ENCODE data around the gene KCNJ13.
"Not testable (repeated sequence)": the region's sequence is repeated elsewhere in the genome, so short reads cannot be mapped to it uniquely, and the experiment has no call there.

The KCNJ13 gene

DNA sequence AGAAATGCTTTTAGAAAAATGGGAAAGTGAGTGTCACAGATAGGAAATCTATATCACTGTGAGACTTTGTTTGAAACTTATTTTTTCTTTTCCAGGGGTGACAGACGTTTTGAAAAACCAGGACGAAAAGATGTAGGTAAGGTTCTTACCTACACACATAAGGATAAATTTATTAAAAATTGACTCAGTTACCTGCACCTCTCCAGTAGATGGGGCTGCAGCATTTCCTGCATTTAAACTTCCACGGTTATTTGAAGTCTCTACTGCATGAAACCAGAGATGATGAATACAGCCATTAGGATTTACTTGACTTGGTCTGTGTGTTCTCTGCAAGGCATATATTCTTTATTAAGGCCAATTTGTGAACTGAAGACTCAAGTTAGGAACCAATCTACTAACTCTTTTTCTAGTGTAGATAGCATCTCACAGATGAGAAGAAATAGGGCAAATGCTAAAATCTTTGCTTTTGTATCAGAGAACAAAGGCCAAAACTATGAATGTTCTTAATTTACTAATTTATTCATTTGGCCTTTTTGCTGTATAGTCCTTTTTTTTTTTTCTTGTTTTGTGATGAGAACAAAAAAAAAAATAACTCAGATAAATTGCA is 15.0 kb downstream of the KCNJ13 start:
- peak; percentile 58 for DNase-seq

DNA sequence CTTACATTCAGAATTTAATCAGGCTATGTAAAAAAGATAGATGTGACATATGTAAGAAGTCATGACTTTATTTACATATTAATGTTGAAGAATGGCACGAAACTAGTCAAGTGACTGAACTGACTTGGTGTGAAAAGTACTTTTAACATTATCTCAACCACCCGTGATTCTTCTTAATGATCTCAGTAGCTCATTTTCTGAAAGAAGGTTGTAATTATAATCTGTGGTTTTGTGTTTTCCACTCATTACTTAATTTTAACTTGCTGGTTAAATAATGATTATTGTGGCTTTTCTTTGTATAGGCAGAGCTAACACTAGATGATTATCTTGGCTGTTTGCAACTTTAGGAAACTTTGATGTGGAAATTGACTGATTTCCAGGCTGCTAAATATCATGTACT is 18.5 kb downstream of the KCNJ13 start:
- no peak for DNase-seq

DNA sequence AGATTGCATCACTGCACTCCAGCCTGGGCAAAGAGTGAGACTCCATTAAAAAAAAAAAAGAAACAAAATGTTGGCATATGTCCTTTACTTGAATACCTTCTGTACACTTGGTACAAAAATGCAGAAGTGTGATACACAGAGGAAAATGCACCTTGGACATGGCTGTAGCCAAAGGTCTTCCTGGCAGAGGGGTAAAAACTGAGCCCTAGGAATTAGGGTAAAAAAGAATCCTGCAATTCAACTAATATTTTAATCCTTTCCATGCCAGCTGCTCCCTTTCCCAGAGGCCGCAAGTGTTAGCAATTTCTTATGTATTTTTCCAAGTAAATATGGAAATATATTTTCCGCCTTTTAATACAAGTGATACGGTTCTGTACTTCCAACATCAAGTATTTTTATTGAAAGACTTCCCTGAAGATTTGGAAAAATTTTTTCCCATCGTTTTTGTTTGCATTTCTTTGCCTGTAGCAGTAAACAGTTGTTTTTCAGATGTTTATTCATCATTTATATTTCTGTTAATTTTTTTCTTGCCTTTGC is 26.2 kb downstream of the KCNJ13 start:
- no peak for DNase-seq

DNA sequence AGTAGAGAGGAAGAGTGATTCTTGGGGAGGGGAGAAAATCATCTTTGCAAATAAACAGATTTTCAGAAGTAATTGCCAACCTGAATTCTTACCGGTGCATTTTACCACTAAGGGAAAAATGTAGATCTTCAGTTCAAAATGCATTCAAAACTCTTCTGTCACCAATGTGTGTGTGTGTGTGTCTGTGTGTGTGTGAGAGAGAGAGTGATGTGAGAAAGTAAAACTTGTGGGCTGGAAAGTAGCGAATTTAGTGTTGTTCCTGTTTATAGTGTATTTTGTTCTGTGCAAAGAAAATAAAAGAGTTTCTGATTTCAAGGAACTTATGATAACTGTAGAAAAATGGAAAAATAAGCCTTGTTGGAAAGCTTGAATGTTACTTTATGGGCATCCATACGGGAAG is 27.0 kb downstream of the KCNJ13 start:
- no peak for DNase-seq

DNA sequence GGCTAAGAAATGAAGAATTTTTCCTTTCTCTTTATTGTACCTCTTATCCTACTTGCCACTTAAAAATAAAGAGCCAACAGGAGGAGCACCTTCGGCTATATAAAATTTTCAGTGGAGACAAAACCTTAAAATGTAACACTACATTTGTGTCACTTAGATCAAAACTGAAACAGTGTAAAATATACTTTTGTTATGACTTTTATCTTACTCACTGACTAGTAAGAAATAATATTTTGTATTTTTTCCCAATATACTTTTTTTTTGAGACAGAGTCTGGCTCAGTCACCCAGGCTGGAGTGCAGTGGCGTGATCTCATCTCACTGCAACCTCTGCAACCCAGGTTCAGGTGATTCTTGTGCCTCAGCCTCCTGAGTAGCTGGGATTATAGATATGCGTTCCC is 28.3 kb downstream of the KCNJ13 start:
- no peak for DNase-seq

DNA sequence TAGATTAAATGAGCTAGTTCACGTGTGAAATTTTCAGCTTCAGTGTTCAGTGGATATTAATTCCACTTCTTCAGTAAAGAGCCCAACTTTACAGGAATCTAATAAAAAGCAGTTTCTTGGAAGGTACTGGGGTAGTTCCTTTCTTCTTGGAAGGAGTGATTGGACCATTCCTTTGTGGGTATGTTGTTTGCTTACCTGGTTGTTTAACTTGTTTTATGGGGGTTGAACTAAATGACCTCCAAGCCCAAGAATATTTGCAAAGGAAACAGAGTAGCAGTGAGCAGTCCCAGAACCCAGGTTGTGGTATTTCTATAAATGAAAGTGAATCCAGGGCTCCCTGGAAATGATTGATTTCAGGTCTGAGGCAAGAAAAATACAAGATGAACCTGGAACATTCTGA is 31.4 kb downstream of the KCNJ13 start:
- no peak for DNase-seq

DNA sequence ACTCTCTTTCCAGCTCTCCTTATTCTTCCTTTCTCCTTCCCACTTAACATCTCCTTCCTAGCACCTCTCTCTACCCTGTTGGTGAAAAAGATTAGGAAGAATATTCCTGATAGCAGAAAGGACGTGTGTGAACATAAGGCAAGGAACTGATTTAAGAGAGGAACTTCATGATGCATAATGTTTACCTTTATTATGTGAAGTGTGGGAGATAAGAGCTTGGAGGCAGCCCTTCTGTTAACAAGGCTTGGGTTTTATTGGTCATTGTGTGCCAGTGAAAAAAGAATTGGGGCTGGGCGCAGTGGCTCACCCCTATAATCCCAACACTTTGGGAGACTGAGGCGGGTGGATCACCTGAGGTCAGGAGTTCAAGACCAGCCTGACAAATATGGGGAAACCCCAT is 34.4 kb downstream of the KCNJ13 start:
- DNase-seq, result no peak

DNA sequence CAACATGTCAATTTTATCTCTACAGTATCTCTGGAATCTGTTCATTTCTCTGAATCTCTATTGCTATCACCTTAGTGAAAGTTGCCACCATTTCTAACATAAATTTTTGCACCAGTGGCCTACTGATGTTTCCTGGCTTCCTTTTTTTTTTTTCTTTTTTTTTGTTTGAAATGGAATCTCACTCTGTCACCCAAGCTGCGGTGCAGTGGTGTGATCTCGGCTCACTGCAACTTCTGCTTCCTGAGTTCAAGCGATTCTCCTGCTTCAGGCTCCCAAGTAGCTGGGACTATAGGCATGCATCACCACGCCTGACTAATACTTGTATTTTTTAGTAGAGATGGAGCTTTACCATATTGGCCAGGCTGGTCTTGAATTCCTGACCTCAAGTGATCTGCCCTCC is 35.1 kb downstream of the KCNJ13 start:
- DNase-seq, result no peak

DNA sequence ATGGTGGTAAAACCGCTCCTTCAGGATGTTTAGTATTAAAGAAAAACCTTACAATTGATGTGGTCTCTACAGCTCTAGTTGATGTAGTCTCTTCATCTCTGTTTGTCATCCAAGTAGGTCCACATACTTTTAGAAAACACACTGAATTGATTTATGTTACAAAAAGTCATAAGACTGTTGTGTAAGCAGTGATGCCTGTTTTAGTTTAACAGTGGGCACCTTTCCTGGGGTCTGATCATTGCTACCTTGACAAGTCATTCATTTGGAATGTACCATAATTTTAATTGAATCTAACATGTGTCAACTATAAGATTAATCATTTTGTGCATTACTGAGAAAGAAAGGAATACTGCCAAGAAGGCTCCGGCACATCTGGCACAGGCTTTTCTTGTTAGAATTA is 44.9 kb downstream of the KCNJ13 start:
- no peak for DNase-seq

DNA sequence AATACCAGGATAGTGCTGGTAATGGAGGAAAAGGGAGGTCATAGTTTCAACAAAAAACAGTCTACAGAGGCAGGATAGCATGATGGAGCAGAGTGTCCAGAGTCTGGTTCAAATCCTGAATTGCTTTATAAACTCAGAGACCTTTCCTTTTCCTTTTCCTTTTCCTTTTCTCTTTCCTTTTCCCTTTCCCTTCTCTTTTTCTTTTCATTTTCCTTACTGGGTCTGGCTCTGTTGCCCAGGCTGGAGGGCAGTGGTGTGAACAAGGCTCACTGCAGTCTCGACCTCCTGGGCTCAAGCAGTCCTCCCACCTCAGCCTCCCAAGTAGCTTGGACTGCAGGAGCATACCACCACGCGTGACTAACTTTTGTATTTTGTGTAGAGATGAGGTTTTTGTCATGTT is 47.6 kb downstream of the KCNJ13 start:
- no peak for DNase-seq

DNA sequence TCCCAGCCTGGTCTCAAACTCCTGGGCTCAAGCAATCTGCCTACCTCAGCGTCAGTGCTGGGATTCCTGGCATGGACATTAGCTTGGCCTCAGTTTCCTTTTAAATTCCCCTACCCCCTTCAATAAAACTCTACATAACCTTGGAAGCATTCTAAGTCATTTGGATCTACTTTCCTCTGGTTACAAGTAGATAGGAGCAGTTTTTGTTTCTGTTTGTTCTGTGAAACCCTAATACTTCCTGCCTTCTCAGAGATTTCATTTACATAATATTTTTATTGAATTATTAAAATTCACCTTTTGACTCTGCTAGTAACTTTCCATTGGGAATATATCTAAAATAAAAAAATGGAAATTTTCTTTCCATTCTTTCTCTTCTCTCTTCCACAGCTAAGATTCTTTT is 53.3 kb downstream of the KCNJ13 start:
- DNase-seq, result no peak

DNA sequence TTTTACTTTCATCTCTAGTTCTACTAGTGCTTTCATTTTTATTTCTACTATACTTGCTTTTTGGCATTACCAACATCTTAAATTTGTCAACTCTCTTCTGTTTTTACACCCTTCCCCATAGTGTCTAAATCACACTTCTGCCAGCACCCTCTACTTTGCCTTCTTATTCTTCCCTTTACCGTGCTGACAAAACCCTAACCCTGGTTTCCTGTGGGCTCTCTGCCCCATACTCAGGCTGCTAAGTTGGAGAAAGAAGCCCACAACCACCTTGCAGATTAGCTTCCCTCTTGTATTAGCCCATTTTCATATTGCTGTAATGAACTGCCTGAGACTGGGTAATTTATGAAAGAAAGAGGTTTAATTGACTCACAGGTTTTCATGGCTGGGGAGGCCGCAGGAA is 54.5 kb downstream of the KCNJ13 start:
- no peak for DNase-seq

DNA sequence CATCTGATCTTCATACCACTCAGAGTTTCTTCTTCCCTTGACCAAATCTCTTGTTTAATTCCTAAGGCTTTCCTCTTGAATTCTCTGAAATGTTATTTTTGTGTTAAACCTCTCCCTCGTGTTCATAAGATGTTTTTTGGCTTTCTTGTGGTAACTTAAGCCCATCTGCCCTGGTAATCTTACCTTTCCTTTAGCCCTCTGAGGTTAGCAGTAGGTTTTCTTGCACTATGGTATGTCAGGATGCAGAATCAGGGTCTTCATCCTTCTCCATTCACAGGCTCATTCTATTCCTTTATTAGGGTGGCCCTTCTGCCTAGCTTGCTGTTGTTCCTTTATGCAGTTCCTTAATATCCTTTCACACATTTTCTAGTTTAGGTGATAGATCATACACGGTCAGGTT is 55.1 kb downstream of the KCNJ13 start:
- DNase-seq, result no peak

DNA sequence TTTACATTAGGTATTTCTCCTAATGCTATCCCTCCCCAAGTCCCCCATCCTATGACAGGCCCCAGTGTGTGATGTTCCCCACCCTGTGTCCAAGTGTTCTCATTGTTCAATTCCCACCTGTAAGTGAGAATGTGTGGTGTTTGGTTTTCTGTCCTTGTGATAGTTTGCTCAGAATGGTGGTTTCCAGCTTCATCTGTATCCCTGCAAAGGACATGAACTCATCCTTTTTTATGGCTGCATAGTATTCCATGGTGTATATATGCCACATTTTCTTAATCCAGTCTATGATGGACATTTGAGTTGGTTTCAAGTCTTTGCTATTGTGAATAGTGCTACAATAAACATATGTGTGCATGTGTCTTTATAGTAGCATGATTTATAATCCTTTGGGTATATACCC is 56.3 kb downstream of the KCNJ13 start:
- not testable (repeated sequence) for DNase-seq
